K562 (cell line): ENCODE data around the gene CACNB2. TPM values are rescaled to one million over a fixed set of nuclear protein-coding genes. Genes with fewer than 3 reads are reported as not detected.

Experiments
- BCOR ChIP-seq: fragments of 450-650 bp; IDR thresholded peaks from 2 replicates; pipeline ENCODE4 v1.6.1; 2016
- HNRNPLL ChIP-seq: fragments of 200-400 bp; formaldehyde crosslinking; IDR thresholded peaks from 2 replicates; pipeline ENCODE4 v1.6.1; 2017; ENCODE audit warnings: low read length, low read depth, mild to moderate bottlenecking; ENCODE audit not compliant: poor library complexity, severe bottlenecking
- UBTF ChIP-seq, 2 experiments: IDR thresholded peaks; 2 replicates each; pipeline ENCODE4 v1.6.1; 2012; ENCODE audit warnings: improper control_type of control experiment in 2 of 2, low read depth in 2 of 2, low read length in 2 of 2, borderline replicate concordance in 1 of 2
- ZFP91 ChIP-seq: sonication (generic); formaldehyde crosslinking; IDR thresholded peaks from 2 replicates; pipeline ENCODE4 v1.8.0; 2022; ENCODE audit warnings: mild to moderate bottlenecking, missing genetic modification reagents
- ZNF644 ChIP-seq: fragments of 200-800 bp; sonication (Bioruptor generic); IDR thresholded peaks from 2 replicates; pipeline ENCODE4 v1.6.1; 2016; ENCODE audit warnings: low read depth, missing genetic modification characterization, missing compliant biosample characterization
- ZNF717 ChIP-seq: fragments of 250-450 bp; sonication (Bioruptor Pico); IDR thresholded peaks from 2 replicates; pipeline ENCODE4 v1.5.0; 2021
- polyA plus RNA-seq, 8 experiments: library from polyadenylated mRNA; depleted of rRNA in 4 of 8; stranded (reverse) in 5 of 8; unstranded in 3 of 8; fragments of >200 nt; fragmentation: Nextera tagmentation in 2 of 8; fragmentation: Illumina TruSeq in 1 of 8; extraction: Ambion mirVana in 2 of 8; extraction: Trizol in 1 of 8; gene quantifications; 2 replicates each; pipeline versions ENCODE4 v1.2.1 to v1.2.3, GENCODE V29; 2011 to 2014; ENCODE audit warnings: inconsistent platforms in 1 of 8, missing spikeins in 1 of 8
- total RNA-seq, 7 experiments: library from RNA; depleted of rRNA in 6 of 7; stranded (reverse); fragments of >200 nt in 6 of 7; fragmentation: Illumina TruSeq in 2 of 7; extraction: Trizol in 2 of 7; gene quantifications; 2 replicates each; pipeline versions ENCODE4 v1.2.1 to v1.2.3, GENCODE V29; 2011 to 2021; ENCODE audit warnings: low replicate concordance in 1 of 7

The CACNB2 gene
- total and polyA plus RNA-seq, 9 of the 15 experiments (the other 6 are each of a cell fraction or from before 2014, with no cell fraction given) = 1.8 to 2.2 TPM; not detected in 7

- TF ChIP-seq UBTF (IDR thresholded peaks at IDR 0.05; ENCODE audit: borderline replicate concordance in 1 of 2, low read depth in 2 of 2, low read length in 2 of 2) (no peak), ZNF644 (tag) (no peak), ZNF717 (CRISPR knock-in tag) (no peak), ZFP91 (CRISPR knock-in tag) (no peak), HNRNPLL (no peak), BCOR (no peak)
Observed at GRCh38 chr10:18149196-18149800, 9.1 kb downstream of the CACNB2 start (continued).
